ENCODE results near the gene MAP3K9.

Gene MAP3K9

DNA sequence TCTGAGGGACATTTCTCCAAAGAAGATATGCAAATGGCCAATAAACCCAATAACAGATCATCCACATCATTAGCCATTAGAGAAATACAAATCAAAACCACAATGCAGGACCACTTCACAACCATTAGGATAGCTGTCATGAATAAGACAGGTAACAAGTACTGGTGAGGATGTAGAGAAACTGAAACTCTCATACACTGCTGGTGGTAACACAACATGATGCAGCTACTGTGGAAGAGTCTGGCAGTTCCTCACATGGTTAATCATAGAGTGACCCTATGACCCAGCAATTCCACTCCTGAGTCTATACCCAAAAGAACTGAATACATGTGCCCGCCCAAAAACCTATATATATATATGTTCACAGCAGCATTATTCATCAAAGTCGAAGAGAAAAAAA, 128.6 kb downstream of the MAP3K9 start:
- Histone ChIP-seq H3K9me3 (no peaks in the 10 kb centered on the region), H3K36me3 (no peaks in the 10 kb centered on the region), H3K4me3 (no peak overlapping the region), H3K4me1 (no peaks in the 10 kb centered on the region), H3K27ac (no peak overlapping the region), H3K27me3 (peaks cover 0 to 9% of the 10 kb centered on the region in 2 donors)
- intact Hi-C loops (cut with DNase I; ENCODE audit: low total_unique reads) = no loop called here
- DNase-seq = no peak
- TF ChIP-seq, protein P1, sequence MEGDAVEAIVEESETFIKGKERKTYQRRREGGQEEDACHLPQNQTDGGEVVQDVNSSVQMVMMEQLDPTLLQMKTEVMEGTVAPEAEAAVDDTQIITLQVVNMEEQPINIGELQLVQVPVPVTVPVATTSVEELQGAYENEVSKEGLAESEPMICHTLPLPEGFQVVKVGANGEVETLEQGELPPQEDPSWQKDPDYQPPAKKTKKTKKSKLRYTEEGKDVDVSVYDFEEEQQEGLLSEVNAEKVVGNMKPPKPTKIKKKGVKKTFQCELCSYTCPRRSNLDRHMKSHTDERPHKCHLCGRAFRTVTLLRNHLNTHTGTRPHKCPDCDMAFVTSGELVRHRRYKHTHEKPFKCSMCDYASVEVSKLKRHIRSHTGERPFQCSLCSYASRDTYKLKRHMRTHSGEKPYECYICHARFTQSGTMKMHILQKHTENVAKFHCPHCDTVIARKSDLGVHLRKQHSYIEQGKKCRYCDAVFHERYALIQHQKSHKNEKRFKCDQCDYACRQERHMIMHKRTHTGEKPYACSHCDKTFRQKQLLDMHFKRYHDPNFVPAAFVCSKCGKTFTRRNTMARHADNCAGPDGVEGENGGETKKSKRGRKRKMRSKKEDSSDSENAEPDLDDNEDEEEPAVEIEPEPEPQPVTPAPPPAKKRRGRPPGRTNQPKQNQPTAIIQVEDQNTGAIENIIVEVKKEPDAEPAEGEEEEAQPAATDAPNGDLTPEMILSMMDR (IDR thresholded peaks at IDR 0.05) = no peak

DNA sequence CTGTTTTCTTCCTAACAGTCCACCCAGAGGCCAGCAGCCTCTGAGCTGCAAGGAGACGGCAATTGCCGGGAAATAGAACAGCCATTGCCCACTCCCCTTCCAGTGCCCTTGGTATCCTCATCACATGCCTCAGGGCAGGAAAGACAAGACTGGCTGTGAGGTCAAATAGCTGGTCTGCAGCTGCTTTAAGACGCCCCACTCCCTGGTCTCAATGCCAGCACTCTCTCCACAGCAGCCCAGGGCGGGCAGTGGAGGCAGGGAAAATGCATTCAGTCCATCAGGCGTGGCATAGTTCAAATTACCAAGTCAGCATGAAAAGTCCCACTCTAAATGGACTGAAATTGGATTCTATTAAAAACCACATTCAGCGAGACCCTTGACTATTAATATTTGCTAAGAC, 132.0 kb downstream of the MAP3K9 start:
- H3K36me3 ChIP-seq = no peaks in the 10 kb centered on the region
- no peak overlapping the region for H3K4me3 ChIP-seq
- no peak overlapping the region for H3K27ac ChIP-seq
- H3K4me1 ChIP-seq = no peaks in the 10 kb centered on the region
- no peak for DNase-seq
- TF ChIP-seq, protein P1 (IDR thresholded peaks at IDR 0.05) = no peak
- no peaks in the 10 kb centered on the region for H3K9me3 ChIP-seq
- intact Hi-C loops (cut with DNase I; ENCODE audit: low total_unique reads) = no loop called here
- H3K27me3 ChIP-seq = peaks cover 0 to 6% of the 10 kb centered on the region in 2 donors
